Activated CD4-positive, CD25-positive, alpha-beta regulatory T cell (primary cell): ENCODE results near the gene MUC5B.

Source experiments
- DNase-seq, 4 experiments: peaks; one replicate each; lab custom pipeline; 2025; lab: John Stamatoyannopoulos, UW

The MUC5B gene

GRCh38 chr11:1283091-1283511 lies 60.2 kb downstream of the MUC5B start:
- no peak for DNase-seq

GRCh38 chr11:1283906-1284305 lies 61.0 kb downstream of the MUC5B start:
- DNase-seq: no peak

- no peak for DNase-seq
These were observed 62.5 kb downstream of the MUC5B start for GRCh38 chr11:1285316-1285744.

GRCh38 chr11:1285876-1286275 lies 63.0 kb downstream of the MUC5B start:
- DNase-seq: no peak

GRCh38 chr11:1287928-1288327 lies 65.1 kb downstream of the MUC5B start:
- DNase-seq: no peak

GRCh38 chr11:1288426-1289151 lies 65.7 kb downstream of the MUC5B start:
- no peak for DNase-seq

GRCh38 chr11:1289211-1289935 lies 66.5 kb downstream of the MUC5B start:
- no peak for DNase-seq

- no peak for DNase-seq
These were observed 67.5 kb downstream of the MUC5B start for GRCh38 chr11:1290052-1291040.

GRCh38 chr11:1291295-1292017 lies 68.6 kb downstream of the MUC5B start:
- no peak for DNase-seq

- no peak for DNase-seq
These were observed 69.3 kb downstream of the MUC5B start for GRCh38 chr11:1292018-1292643.

GRCh38 chr11:1292644-1293618 lies 70.1 kb downstream of the MUC5B start:
- no peak for DNase-seq

GRCh38 chr11:1293619-1294015 lies 70.8 kb downstream of the MUC5B start:
- no peak for DNase-seq

GRCh38 chr11:1295086-1295485 lies 72.2 kb downstream of the MUC5B start:
- no peak for DNase-seq

GRCh38 chr11:1295591-1295990 lies 72.7 kb downstream of the MUC5B start:
- DNase-seq: no peak

GRCh38 chr11:1296287-1296686 lies 73.4 kb downstream of the MUC5B start:
- DNase-seq: no peak

GRCh38 chr11:1297011-1297575 lies 74.2 kb downstream of the MUC5B start:
- DNase-seq: no peak

GRCh38 chr11:1297576-1298473 lies 75.0 kb downstream of the MUC5B start:
- no peak for DNase-seq

GRCh38 chr11:1298695-1299492 lies 76.0 kb downstream of the MUC5B start:
- DNase-seq: no peak
